Right atrium auricular region (tissue), 2 donors: ENCODE measurements around the gene COL20A1. TPM values are rescaled to one million over a fixed set of nuclear protein-coding genes. Genes with fewer than 3 reads are reported as not detected.

ENCODE experiments used
- DNase-seq: peaks from one replicate; pipeline ENCODE4 v3.0.0-alpha.2; 2019; ENCODE audit warnings: low spot score
- H3K27ac ChIP-seq, 2 donors: fragments of 200-600 bp; sonication (generic); 1 replicate in 1 of 2; 2 replicates in 1 of 2; pipeline ENCODE4 v1.5.1; 2016 to 2019
- H3K27me3 ChIP-seq, 2 donors: fragments of 200-600 bp; sonication (generic); one replicate each; pipeline versions ENCODE4 v1.5.1 to v1.6.0; 2017 to 2019
- H3K36me3 ChIP-seq: fragments of 200-600 bp; sonication (generic); one replicate; pipeline ENCODE4 v1.5.1; 2016
- H3K4me1 ChIP-seq, 2 donors: fragments of 200-600 bp; sonication (generic); one replicate each; pipeline versions ENCODE4 v1.5.1 to v1.6.0; 2017 to 2019
- H3K4me3 ChIP-seq, 2 donors: fragments of 200-600 bp; sonication (generic); 1 replicate in 1 of 2; 2 replicates in 1 of 2; pipeline ENCODE4 v1.5.1; 2017 to 2019; ENCODE audit warnings: mild to moderate bottlenecking in 1 of 2, moderate library complexity in 1 of 2
- H3K9me3 ChIP-seq, 2 donors: fragments of 200-600 bp; sonication (generic); one replicate each; pipeline ENCODE4 v1.5.1; 2019
- total RNA-seq, 2 donors: library from RNA; depleted of rRNA; stranded (reverse); fragments of >200 nt; gene quantifications; one replicate each; pipeline ENCODE4 v1.1.0, GENCODE V29; 2016
- TF ChIP-seq, protein P1 (sequence below), 2 donors: fragments of 200-600 bp; sonication (generic); IDR thresholded peaks; one replicate each; pipeline ENCODE4 v1.5.1; 2019; ENCODE audit warnings: antibody characterized with exemption in 2 of 2

COL20A1 gene
- total RNA-seq, 2 donors from 2014 or later: not detected

DNA sequence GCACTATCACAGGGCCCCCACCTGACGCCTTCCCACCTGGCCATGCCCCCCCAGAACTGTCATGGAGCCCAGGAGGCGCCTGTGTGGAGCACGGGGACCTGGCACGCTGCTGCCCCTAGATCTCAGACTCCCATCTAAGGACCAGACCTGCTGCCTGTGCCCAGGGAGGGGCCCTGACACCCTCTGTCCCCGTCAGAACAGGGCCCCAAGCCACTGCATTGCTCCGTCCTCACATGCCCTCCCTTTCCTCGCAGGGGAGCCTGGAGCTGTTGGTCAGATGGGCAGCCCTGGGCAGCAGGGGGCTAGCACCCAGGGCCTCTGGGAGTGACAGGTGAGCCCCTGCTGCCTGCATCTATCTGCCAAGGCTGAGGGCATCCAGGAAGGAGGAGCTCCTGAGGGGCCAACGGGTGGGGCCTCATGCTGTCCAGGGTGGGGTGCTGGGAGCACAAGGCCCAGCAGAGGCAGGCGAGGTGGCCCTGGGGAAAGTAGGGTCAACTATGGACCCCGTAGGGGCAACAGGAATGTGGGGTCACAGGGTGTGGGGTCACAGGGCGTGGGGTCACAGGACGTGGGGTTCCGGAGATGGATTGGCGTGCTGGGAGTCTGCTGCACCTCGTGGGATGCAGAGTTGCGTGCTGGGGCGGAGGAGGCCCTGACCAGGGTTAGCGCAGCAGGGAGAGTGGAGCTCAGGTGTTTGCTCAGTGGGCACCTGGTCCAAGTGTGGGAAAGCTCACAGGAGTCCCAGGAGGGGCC lies 36.5 kb downstream of the COL20A1 start:
- no peak overlapping the region for H3K4me3 ChIP-seq
- no peaks in the 10 kb centered on the region for H3K27me3 ChIP-seq
- TF ChIP-seq, protein P1, sequence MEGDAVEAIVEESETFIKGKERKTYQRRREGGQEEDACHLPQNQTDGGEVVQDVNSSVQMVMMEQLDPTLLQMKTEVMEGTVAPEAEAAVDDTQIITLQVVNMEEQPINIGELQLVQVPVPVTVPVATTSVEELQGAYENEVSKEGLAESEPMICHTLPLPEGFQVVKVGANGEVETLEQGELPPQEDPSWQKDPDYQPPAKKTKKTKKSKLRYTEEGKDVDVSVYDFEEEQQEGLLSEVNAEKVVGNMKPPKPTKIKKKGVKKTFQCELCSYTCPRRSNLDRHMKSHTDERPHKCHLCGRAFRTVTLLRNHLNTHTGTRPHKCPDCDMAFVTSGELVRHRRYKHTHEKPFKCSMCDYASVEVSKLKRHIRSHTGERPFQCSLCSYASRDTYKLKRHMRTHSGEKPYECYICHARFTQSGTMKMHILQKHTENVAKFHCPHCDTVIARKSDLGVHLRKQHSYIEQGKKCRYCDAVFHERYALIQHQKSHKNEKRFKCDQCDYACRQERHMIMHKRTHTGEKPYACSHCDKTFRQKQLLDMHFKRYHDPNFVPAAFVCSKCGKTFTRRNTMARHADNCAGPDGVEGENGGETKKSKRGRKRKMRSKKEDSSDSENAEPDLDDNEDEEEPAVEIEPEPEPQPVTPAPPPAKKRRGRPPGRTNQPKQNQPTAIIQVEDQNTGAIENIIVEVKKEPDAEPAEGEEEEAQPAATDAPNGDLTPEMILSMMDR (IDR thresholded peaks at IDR 0.05): no peak
- H3K4me1 ChIP-seq: no peaks in the 10 kb centered on the region
- no peak overlapping the region for H3K27ac ChIP-seq
- no peaks in the 10 kb centered on the region for H3K9me3 ChIP-seq
- no peaks in the 10 kb centered on the region for H3K36me3 ChIP-seq
- DNase-seq: no peak

DNA sequence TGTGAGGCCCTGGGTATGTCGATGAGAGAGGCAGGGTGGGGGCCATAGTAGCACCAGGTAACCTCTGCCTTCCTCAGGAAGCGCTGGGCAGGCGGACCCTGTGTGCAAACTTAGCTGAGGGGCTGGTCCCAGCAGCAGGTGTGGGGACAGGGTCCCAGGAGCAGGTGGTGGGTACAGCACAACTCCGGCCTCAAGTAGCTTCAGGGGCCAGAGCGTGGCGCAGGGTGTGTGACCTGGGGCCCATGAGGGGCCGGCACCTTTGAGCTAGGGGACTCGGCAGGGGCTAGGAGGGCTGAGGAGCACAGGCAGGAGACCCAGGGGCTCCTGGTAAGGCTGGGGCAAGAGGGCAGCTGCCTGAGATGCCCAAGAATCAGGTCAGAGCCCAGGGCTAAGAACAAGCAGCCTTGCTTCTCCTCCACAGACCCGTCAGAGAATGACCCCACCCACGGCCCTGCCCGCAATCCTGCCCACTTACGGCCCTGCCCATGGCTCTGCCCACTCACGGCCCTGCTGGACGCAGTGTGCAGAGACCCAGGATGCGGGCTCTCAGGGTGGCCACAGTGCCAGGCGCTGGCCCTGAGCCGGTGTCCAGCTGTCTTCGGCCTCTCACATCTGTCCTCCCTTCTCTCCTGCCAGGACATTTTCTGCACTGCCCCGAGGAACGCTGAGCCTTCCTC lies 37.2 kb downstream of the COL20A1 start:
- no peaks in the 10 kb centered on the region for H3K9me3 ChIP-seq
- H3K36me3 ChIP-seq: no peaks in the 10 kb centered on the region
- H3K4me1 ChIP-seq: no peaks in the 10 kb centered on the region
- no peaks in the 10 kb centered on the region for H3K27me3 ChIP-seq
- H3K4me3 ChIP-seq: no peak overlapping the region
- no peak overlapping the region for H3K27ac ChIP-seq
- TF ChIP-seq, protein P1 (IDR thresholded peaks at IDR 0.05): no peak
- DNase-seq: no peak

DNA sequence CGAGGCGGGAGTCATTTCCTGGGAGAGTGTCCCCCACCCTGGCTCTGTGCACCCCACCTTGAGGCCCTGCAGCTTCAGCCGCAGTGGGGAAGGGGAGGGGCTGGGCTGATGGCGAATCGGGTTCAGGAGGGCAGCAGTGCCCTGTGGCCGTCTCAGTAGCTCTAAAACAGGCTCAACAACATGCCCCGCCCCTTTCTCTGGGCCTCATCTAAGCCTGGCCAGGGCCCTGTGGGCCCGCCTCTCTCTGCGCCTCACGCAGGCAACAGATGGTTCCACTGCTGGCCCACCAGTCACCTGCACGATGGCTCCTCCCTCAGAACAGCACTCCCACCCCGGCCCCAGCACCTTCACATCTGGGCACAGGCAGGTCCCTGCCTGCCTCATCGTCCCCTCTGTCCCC lies 38.0 kb downstream of the COL20A1 start:
- Histone ChIP-seq H3K27ac (no peak overlapping the region), H3K9me3 (no peaks in the 10 kb centered on the region), H3K4me3 (no peak overlapping the region), H3K27me3 (no peaks in the 10 kb centered on the region), H3K36me3 (no peaks in the 10 kb centered on the region), H3K4me1 (no peaks in the 10 kb centered on the region)
- no peak for DNase-seq
- TF ChIP-seq, protein P1 (IDR thresholded peaks at IDR 0.05): no peak

DNA sequence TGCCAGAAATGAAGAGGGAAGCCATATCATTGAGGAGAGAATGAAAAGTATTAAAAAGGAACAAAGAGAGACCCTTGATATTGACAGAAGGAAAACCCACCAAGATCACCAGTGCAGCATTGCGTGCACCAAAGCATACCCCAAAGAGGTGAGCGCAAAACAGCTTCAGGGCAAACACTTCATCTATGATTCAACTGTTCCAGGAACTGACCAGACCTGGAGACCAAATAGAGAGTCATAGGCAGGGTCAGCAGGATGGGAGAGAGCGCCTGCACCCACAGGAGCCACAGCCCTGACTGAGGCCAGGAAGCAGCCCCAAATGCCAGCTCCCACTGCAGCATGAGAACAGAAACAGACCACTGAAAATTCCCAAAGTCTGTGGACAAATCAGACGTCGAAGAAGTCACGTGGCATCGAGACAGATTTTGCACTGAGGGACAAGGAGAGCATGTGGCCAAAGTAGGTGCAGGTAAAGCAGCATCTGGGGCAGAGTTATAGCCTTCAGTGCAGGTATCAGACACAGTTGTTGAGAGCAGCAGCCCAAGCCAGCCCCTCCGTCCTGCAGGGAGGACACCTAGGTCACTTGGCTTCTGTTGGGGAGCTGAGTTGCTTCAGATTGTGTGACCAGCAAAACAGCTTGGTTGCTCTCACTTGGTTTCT lies 38.9 kb downstream of the COL20A1 start:
- Histone ChIP-seq H3K36me3 (no peaks in the 10 kb centered on the region), H3K27ac (no peak overlapping the region), H3K9me3 (no peaks in the 10 kb centered on the region), H3K27me3 (no peaks in the 10 kb centered on the region), H3K4me3 (no peak overlapping the region), H3K4me1 (no peaks in the 10 kb centered on the region)
- TF ChIP-seq, protein P1 (IDR thresholded peaks at IDR 0.05): no peak
- DNase-seq: no peak

DNA sequence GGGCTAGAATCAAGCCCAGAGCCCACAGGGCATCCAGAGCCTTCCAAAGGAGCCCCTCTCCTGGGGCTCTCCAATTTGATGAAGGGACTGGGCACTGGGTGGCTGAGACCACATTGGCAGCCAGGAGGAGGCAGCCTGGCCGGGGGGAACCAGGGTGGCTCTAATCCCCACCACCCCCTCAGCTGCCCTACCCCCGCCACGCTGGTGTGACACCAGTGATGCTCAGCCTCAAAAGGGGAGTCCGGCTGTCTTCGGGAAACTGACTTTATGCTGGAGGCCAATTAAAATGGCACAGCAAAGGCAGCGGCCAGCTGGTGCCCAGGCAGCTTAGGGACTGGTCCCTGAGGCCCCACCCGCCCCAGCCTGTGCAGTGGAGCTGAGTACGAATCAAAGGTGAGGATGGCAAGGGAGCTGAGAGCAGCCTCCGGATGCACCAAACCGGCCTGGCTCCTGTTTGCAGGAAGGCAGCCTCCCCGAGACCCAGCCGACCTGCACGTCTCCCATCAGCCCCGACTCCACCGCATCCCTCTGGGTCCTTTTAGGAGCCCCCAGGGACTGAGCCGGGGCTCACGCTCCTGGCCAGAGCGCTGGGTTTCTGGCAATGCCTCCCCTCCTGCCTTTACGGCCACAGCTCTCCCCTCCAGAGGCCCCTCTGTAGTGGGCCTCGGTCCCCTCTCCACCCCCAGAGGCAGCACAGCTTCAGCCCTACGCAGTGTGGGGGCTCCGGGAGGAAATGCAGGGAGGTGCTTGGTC lies 39.7 kb downstream of the COL20A1 start:
- no peak overlapping the region for H3K27ac ChIP-seq
- H3K27me3 ChIP-seq: no peaks in the 10 kb centered on the region
- no peaks in the 10 kb centered on the region for H3K36me3 ChIP-seq
- H3K4me3 ChIP-seq: no peak overlapping the region
- H3K9me3 ChIP-seq: no peaks in the 10 kb centered on the region
- TF ChIP-seq, protein P1 (IDR thresholded peaks at IDR 0.05): no peak
- no peak for DNase-seq
- H3K4me1 ChIP-seq: no peaks in the 10 kb centered on the region
